AG09309 (cell line): ENCODE results near the gene ARRDC2.

Source experiments
- DNase-seq: peaks from one replicate; pipeline ENCODE4 v3.0.0-alpha.2; 2010; ENCODE audit warnings: low read depth
- H3K4me3 ChIP-seq: 2 replicates; pipeline ENCODE4 v1.5.1; 2011; ENCODE audit warnings: mild to moderate bottlenecking, low read depth, low read length, moderate library complexity; ENCODE audit not compliant: control insufficient read depth
- CTCF ChIP-seq: IDR thresholded peaks from 2 replicates; pipeline ENCODE4 v1.5.1; 2011; ENCODE audit warnings: mild to moderate bottlenecking, low read depth, low read length, inconsistent platforms; ENCODE audit not compliant: insufficient read depth, control insufficient read depth; ENCODE audit errors: missing control alignments

The ARRDC2 gene

DNA sequence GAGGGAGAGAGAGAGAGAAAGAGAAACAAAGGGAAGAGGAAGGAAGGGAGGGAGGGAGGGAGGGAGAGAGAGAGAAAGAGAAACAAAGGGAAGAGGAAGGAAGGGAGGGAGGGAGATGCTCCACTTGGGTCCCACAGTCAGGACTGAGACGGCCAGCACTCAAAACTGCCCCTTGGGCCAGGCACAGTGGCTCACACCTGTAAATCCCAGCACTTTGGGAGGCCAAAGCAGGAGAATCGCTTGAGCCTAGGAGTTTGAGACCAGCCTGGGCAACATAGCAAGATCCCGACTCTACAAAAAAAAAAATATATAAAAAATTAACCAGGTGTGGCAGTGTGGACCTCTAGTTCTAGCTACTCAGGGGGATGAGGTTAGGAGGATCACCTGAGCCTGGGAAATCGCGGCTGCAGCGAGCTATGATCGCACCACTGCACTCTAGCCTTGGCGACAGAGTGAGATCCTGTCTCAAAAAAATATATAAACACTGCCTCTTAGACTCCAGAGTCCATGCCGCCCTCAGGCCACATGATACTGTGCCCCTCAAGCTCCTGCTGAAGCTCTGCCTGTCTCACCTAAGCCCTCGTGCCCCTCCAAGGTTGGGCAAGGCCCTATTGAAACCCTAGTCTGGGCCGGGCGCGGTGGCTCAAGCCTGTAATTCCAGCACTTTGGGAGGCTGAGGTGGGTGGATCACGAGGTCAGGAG lies 8.4 kb downstream of the ARRDC2 start:
- no peak for DNase-seq
- no peak overlapping the region for H3K4me3 ChIP-seq
- no peak for TF ChIP-seq CTCF

GRCh38 chr19:18017275-18018083 lies 9.5 kb downstream of the ARRDC2 start:
- H3K4me3 ChIP-seq: no peak overlapping the region
- no peak for DNase-seq
- no peak for TF ChIP-seq CTCF

DNA sequence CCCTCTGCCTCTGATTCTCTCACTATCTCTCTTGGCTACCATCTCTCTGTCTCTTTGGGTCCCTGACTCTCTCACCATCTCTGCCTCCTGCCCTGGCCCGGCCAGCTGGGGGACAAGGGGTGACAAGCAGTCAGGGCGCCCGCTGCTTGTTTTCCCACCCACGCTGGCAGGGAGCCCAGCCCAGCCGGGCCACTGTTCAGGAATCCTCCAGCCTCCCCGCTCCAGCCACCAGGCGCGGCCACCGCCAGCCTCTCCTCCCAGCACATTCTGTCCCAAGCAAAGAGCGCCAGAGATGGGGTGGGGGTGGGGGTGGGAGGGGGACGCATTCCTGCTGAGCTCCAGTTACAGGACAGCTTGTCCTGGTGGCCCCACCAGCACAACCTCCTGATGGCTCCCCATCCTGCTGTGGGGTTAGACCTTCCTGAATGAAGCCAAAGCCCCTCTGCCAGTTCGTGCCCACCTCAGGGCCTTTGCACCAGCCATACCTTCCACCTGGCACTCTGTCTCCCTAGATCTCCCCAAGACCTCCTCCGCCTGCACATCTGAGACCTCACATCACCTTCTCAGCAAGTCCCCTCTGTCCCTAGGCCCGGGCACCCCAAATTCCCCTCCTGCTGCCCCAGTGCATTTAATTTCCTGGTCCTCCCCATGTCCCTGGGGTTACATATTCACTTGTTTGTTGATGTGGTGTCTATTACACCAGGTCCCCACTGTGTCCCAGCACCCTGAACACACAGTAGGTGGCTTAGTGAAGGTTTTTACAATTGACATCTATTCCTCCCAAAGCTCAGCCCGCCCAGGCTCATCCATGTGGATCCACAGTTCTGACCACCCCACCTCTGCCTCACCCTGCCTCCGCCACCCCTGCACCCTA lies 12.5 kb downstream of the ARRDC2 start:
- no peak for TF ChIP-seq CTCF
- H3K4me3 ChIP-seq: no peak overlapping the region
- DNase-seq: no peak

DNA sequence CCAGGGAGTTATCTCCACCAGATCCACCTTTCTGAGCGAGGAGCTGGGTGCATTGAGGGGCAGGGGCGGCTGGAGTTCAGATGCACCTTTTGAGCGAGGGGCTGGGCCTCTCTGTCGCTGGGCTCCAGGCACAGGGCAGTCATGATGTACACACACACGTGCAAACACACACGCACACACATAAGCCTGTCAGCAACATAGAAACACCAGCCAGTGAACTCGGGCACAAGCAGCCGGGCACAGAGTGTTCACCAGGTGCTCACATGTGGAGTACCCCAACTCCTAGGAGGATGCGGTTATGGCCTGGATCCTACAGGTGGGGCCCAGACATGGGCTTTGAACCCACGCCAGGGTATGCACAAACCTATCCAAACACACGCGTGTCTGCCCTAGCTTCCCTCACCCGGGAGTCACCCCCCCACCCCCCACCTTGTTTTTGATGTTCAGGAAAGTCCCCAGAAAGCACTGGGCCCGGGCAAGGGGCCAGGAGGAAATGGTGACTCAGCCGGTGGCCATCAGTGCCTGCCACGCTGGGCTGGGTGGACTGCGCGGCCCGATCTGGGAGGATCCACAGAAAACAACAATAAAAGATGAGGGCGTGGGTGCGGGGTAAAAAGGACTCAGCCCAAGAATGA lies 13.3 kb downstream of the ARRDC2 start:
- DNase-seq: peak; percentile 51
- H3K4me3 ChIP-seq: no peak overlapping the region
- TF ChIP-seq CTCF: no peak

- H3K4me3 ChIP-seq: no peak overlapping the region
- TF ChIP-seq CTCF: no peak
- no peak for DNase-seq
Observed at GRCh38 chr19:18023622-18024251, 15.8 kb downstream of the ARRDC2 start.
